Measurements from ENCODE around the gene C1orf226. TPM values are rescaled to one million over a fixed set of nuclear protein-coding genes. Genes with fewer than 3 reads are reported as not detected.

The C1orf226 gene
- total and polyA plus RNA-seq, 5 donors from 2014 or later: 0.10 to 0.14 TPM; not detected in 3

- Mint-ChIP-seq H3K27me3 (no peaks in the 10 kb centered on the region), H3K4me1 (peaks cover 0 to 2% (median 0%) of the 10 kb centered on the region in 4 donors), H3K4me3 (no peak overlapping the region), H3K27ac (no peak overlapping the region), H3K9me3 (peaks cover 0 to 2% (median 0%) of the 10 kb centered on the region in 7 donors), H3K36me3 (no peaks in the 10 kb centered on the region)
- no peaks in the 10 kb centered on the region for H3K9me3 ChIP-seq (ENCODE audit: control insufficient read depth in 2 of 2, low read length in 2 of 2)
- H3K4me1 ChIP-seq (ENCODE audit: control insufficient read depth, insufficient read depth, low read length, poor library complexity, severe bottlenecking): no peaks in the 10 kb centered on the region
- H3K36me3 ChIP-seq (ENCODE audit: control insufficient read depth, insufficient read depth, low read length): no peaks in the 10 kb centered on the region
- no peak for DNase-seq
- no peak overlapping the region for H3K27ac ChIP-seq (ENCODE audit: insufficient read depth, low read length, poor library complexity, severe bottlenecking)
- no peak for ATAC-seq (ENCODE audit: low read depth in 2 of 2)
- H3K27me3 ChIP-seq (ENCODE audit: control insufficient read depth, insufficient read depth, low read length): peaks cover 2% of the 10 kb centered on the region
- no peak overlapping the region for H3K4me3 ChIP-seq (ENCODE audit: low read depth, low read length)
These were observed 9.9 kb upstream of the C1orf226 start for GRCh38 chr1:162371611-162372010.

DNA sequence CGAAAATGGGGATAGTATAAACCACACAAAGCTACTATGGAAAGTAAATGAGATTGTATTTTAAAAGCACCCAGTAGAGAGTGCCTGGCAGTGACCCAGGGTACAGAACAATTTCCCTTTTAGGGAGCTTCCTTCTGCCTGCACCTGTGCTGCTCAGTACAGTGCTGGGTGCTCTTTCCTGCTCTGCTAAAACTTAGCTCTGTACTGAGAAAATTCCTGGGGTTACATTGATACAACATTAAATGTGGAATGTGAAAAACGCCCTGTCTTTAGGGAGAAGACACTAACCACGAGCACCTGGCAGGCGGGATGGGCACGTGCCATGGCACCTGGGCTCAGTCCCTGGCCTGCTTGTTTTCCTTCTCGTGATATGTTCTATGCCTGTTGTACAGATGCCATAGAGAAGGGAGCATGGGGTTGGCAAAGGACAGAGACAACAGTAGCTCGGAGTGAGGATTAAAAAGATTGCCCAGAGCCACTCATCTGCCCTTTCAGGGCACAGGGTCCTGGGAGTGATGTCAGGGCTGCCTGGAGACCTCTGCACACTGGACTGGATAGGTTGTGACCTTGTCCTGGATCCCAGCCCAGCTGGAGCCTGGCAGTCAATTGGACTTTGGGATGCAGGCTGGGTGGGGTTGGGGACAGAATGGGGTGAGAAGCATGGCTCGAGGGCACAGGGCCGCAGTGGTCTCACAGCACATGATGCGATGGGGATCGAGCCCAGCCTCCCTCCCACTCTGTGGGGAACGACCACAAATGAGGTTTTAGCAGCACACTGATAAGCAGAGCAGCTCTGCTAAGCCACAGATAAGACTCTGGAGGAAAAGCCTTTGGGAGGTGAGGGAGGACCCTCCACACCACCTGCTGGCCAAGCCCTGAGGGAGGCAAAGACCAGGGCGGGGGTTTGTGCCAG is 9.1 kb upstream of the C1orf226 start:
- Mint-ChIP-seq H3K27me3 (no peaks in the 10 kb centered on the region), H3K27ac (no peak overlapping the region), H3K9me3 (peaks cover 0 to 2% (median 0%) of the 10 kb centered on the region in 7 donors), H3K4me1 (peaks cover 0 to 2% (median 0%) of the 10 kb centered on the region in 4 donors), H3K36me3 (no peaks in the 10 kb centered on the region), H3K4me3 (no peak overlapping the region)
- Histone ChIP-seq H3K4me1 (ENCODE audit: control insufficient read depth, insufficient read depth, low read length, poor library complexity, severe bottlenecking) (no peaks in the 10 kb centered on the region), H3K27ac (ENCODE audit: insufficient read depth, low read length, poor library complexity, severe bottlenecking) (no peak overlapping the region), H3K36me3 (ENCODE audit: control insufficient read depth, insufficient read depth, low read length) (no peaks in the 10 kb centered on the region), H3K27me3 (ENCODE audit: control insufficient read depth, insufficient read depth, low read length) (peaks cover 2% of the 10 kb centered on the region), H3K4me3 (ENCODE audit: low read depth, low read length) (no peak overlapping the region), H3K9me3 (ENCODE audit: control insufficient read depth in 2 of 2, low read length in 2 of 2) (no peaks in the 10 kb centered on the region)
- ATAC-seq (ENCODE audit: low read depth in 2 of 2): no peak
- no peak for DNase-seq

GRCh38 chr1:162373072-162373427 is 8.5 kb upstream of the C1orf226 start:
- peaks cover 0 to 2% (median 0%) of the 10 kb centered on the region in 7 donors for H3K9me3 Mint-ChIP-seq
- no peak overlapping the region for H3K27ac Mint-ChIP-seq
- H3K4me3 Mint-ChIP-seq: no peak overlapping the region
- Histone ChIP-seq H3K27me3 (ENCODE audit: control insufficient read depth, insufficient read depth, low read length) (peaks cover 2% of the 10 kb centered on the region), H3K4me3 (ENCODE audit: low read depth, low read length) (no peak overlapping the region), H3K27ac (ENCODE audit: insufficient read depth, low read length, poor library complexity, severe bottlenecking) (no peak overlapping the region), H3K36me3 (ENCODE audit: control insufficient read depth, insufficient read depth, low read length) (no peaks in the 10 kb centered on the region), H3K4me1 (ENCODE audit: control insufficient read depth, insufficient read depth, low read length, poor library complexity, severe bottlenecking) (no peaks in the 10 kb centered on the region), H3K9me3 (ENCODE audit: control insufficient read depth in 2 of 2, low read length in 2 of 2) (no peaks in the 10 kb centered on the region)
- H3K4me1 Mint-ChIP-seq: peaks cover 0 to 2% (median 0%) of the 10 kb centered on the region in 4 donors
- no peaks in the 10 kb centered on the region for H3K27me3 Mint-ChIP-seq
- no peak for ATAC-seq (ENCODE audit: low read depth in 2 of 2)
- no peaks in the 10 kb centered on the region for H3K36me3 Mint-ChIP-seq
- no peak for DNase-seq

GRCh38 chr1:162373541-162374260 is 7.8 kb upstream of the C1orf226 start:
- H3K36me3 Mint-ChIP-seq: no peaks in the 10 kb centered on the region
- Histone ChIP-seq H3K4me1 (ENCODE audit: control insufficient read depth, insufficient read depth, low read length, poor library complexity, severe bottlenecking) (no peaks in the 10 kb centered on the region), H3K27ac (ENCODE audit: insufficient read depth, low read length, poor library complexity, severe bottlenecking) (no peak overlapping the region), H3K9me3 (ENCODE audit: control insufficient read depth in 2 of 2, low read length in 2 of 2) (no peaks in the 10 kb centered on the region), H3K27me3 (ENCODE audit: control insufficient read depth, insufficient read depth, low read length) (peaks cover 2% of the 10 kb centered on the region), H3K4me3 (ENCODE audit: low read depth, low read length) (no peak overlapping the region), H3K36me3 (ENCODE audit: control insufficient read depth, insufficient read depth, low read length) (no peaks in the 10 kb centered on the region)
- no peak overlapping the region for H3K27ac Mint-ChIP-seq
- DNase-seq (no peak), ATAC-seq (ENCODE audit: low read depth in 2 of 2) (no peak)
- no peak overlapping the region for H3K4me3 Mint-ChIP-seq
- H3K9me3 Mint-ChIP-seq: peaks cover 0 to 2% (median 0%) of the 10 kb centered on the region in 7 donors
- H3K27me3 Mint-ChIP-seq: no peaks in the 10 kb centered on the region
- H3K4me1 Mint-ChIP-seq: peaks cover 0 to 2% (median 0%) of the 10 kb centered on the region in 4 donors

GRCh38 chr1:162374406-162374805 is 7.1 kb upstream of the C1orf226 start:
- H3K4me3 ChIP-seq (ENCODE audit: low read depth, low read length): no peak overlapping the region
- Mint-ChIP-seq H3K4me1 (peaks cover 0 to 2% (median 0%) of the 10 kb centered on the region in 4 donors), H3K4me3 (no peak overlapping the region), H3K27me3 (no peaks in the 10 kb centered on the region), H3K9me3 (peaks cover 0 to 2% (median 0%) of the 10 kb centered on the region in 7 donors), H3K36me3 (no peaks in the 10 kb centered on the region), H3K27ac (no peak overlapping the region)
- ATAC-seq (ENCODE audit: low read depth in 2 of 2) (no peak), DNase-seq (no peak)
- H3K9me3 ChIP-seq (ENCODE audit: control insufficient read depth in 2 of 2, low read length in 2 of 2): no peaks in the 10 kb centered on the region
- H3K4me1 ChIP-seq (ENCODE audit: control insufficient read depth, insufficient read depth, low read length, poor library complexity, severe bottlenecking): no peaks in the 10 kb centered on the region
- no peaks in the 10 kb centered on the region for H3K36me3 ChIP-seq (ENCODE audit: control insufficient read depth, insufficient read depth, low read length)
- H3K27ac ChIP-seq (ENCODE audit: insufficient read depth, low read length, poor library complexity, severe bottlenecking): no peak overlapping the region
- peaks cover 2% of the 10 kb centered on the region for H3K27me3 ChIP-seq (ENCODE audit: control insufficient read depth, insufficient read depth, low read length)

DNA sequence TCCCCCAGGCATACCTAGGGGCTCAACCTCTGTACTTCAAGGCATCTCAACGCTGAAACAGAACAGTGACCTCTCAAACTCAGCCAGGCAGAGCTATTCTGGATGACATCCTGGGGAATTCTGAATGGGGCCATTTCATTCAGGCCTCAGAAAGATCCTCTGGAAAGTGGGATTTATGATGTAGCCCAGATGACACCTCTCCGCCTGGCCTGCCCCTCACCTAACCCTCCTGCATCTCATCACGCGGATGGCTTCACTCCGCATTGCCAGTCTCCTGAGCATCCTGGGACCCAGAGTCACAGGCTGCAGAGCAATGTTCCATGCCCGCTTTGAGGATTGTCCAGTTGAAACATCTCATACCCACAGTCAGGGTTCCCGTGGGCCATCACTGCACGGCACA is 6.1 kb upstream of the C1orf226 start:
- peaks cover 0 to 2% (median 0%) of the 10 kb centered on the region in 4 donors for H3K4me1 Mint-ChIP-seq
- H3K9me3 ChIP-seq (ENCODE audit: control insufficient read depth in 2 of 2, low read length in 2 of 2): no peaks in the 10 kb centered on the region
- H3K4me3 ChIP-seq (ENCODE audit: low read depth, low read length): no peak overlapping the region
- DNase-seq (no peak), ATAC-seq (ENCODE audit: low read depth in 2 of 2) (no peak)
- H3K27ac Mint-ChIP-seq: no peak overlapping the region
- peaks cover 0 to 2% (median 0%) of the 10 kb centered on the region in 7 donors for H3K9me3 Mint-ChIP-seq
- H3K36me3 Mint-ChIP-seq: no peaks in the 10 kb centered on the region
- no peaks in the 10 kb centered on the region for H3K36me3 ChIP-seq (ENCODE audit: control insufficient read depth, insufficient read depth, low read length)
- no peak overlapping the region for H3K27ac ChIP-seq (ENCODE audit: insufficient read depth, low read length, poor library complexity, severe bottlenecking)
- no peaks in the 10 kb centered on the region for H3K4me1 ChIP-seq (ENCODE audit: control insufficient read depth, insufficient read depth, low read length, poor library complexity, severe bottlenecking)
- no peaks in the 10 kb centered on the region for H3K27me3 Mint-ChIP-seq
- no peak overlapping the region for H3K4me3 Mint-ChIP-seq
- H3K27me3 ChIP-seq (ENCODE audit: control insufficient read depth, insufficient read depth, low read length): no peaks in the 10 kb centered on the region

- Histone ChIP-seq H3K27ac (ENCODE audit: insufficient read depth, low read length, poor library complexity, severe bottlenecking) (no peak within 1 kb of the TSS), H3K9me3 (ENCODE audit: control insufficient read depth in 2 of 2, low read length in 2 of 2) (no peaks in the 10 kb centered on the region), H3K36me3 (ENCODE audit: control insufficient read depth, insufficient read depth, low read length) (no peaks in the 10 kb centered on the region), H3K27me3 (ENCODE audit: control insufficient read depth, insufficient read depth, low read length) (no peaks in the 10 kb centered on the region), H3K4me3 (ENCODE audit: low read depth, low read length) (no peak within 1 kb of the TSS), H3K4me1 (ENCODE audit: control insufficient read depth, insufficient read depth, low read length, poor library complexity, severe bottlenecking) (no peaks in the 10 kb centered on the region)
- Mint-ChIP-seq H3K36me3 (no peaks in the 10 kb centered on the region), H3K27ac (no peak within 1 kb of the TSS), H3K9me3 (peaks cover 0 to 2% (median 0%) of the 10 kb centered on the region in 7 donors), H3K27me3 (no peaks in the 10 kb centered on the region), H3K4me1 (peaks cover 0 to under 1% (median 0%) of the 10 kb centered on the region in 4 donors), H3K4me3 (no peak within 1 kb of the TSS)
- no peak for ATAC-seq (ENCODE audit: low read depth in 2 of 2)
- DNase-seq: no peak
These were observed 4.8 kb upstream of the C1orf226 start, which contains the start of gene SPATA46 for GRCh38 chr1:162376691-162377090. Gene SPATA46 (minus strand): TSS chr1:162376854. CDS start chr1:162376790, 64 bp downstream.
